EH (cell line): ENCODE measurements around the gene S1PR2.
"Not testable (repeated sequence)": the region's sequence is repeated elsewhere in the genome, so short reads cannot be mapped to it uniquely, and the experiment has no call there.

Experiments
- DNase-seq: peaks from one replicate; pipeline ENCODE4 v3.0.0-alpha.2; 2015; ENCODE audit warnings: low read depth

Gene S1PR2

DNA sequence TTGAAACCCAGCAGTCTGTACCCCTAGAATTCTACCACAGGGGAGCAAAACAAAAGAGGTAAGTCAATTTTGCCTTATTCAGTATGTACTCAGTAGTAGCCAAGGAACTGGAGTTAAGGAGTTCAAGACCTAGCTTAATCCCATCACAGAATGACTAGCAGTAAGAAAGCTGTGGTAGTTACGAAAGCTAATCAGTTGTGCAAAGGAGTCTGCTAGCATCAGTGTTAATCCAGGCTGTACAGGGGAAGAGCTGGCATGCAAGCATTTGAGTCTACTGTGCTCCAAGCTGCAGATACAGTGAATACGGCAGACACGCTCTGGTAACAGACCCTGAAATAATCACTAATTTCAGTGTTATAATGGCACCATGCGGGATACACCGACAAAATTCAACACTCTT, 41.1 kb downstream of the S1PR2 start:
- DNase-seq, result no peak

- no peak for DNase-seq
These were observed 41.5 kb downstream of the S1PR2 start for GRCh38 chr19:10189616-10190015.

DNA sequence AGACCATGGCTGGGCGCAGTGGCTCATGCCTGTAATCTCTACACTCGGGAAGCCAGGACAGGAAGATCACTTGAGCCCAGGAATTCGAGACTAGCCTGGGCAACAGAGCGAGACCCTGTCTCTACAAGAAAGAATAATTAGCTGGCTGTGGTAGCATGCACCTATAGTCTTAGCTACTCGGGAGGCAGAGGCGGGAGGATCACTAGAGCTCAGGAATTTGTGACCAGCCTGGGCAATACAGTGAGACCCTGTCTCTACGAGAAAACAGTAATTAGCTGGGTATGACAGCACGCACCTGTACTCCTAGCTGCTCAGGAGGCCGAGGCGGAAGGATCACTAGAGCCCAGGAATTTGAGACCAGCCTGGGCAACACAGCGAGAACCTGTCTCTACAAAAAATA, 43.8 kb downstream of the S1PR2 start:
- DNase-seq, result no peak

DNA sequence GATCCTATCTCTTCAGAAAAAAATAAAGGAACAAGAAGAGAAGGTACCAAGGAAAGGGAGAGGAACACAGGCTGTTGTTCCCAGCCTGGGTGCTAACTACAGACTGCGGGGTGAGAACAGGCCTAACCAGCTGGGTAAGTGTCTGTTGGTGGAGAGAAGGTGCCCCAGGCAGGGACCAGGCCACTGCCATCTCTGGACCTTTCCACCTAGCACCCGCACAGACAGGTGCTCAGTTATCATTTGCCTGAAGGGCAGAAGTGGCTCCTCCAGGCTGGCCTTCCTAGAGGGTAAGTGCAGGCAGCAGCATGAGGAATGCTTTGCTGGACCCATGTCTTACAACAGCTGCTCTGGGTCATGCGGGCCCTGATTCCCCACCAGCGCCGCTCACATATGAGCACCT, 46.5 kb downstream of the S1PR2 start:
- DNase-seq, result no peak

- no peak for DNase-seq
These were observed 47.2 kb downstream of the S1PR2 start for GRCh38 chr19:10183926-10184325.

GRCh38 chr19:10182847-10183246, 48.3 kb downstream of the S1PR2 start:
- DNase-seq, result no peak

GRCh38 chr19:10182076-10182475, 49.1 kb downstream of the S1PR2 start:
- no peak for DNase-seq

GRCh38 chr19:10180459-10180858, 50.7 kb downstream of the S1PR2 start:
- no peak for DNase-seq

- DNase-seq, result not testable (repeated sequence)
These were observed 51.1 kb downstream of the S1PR2 start for GRCh38 chr19:10180024-10180423.

DNA sequence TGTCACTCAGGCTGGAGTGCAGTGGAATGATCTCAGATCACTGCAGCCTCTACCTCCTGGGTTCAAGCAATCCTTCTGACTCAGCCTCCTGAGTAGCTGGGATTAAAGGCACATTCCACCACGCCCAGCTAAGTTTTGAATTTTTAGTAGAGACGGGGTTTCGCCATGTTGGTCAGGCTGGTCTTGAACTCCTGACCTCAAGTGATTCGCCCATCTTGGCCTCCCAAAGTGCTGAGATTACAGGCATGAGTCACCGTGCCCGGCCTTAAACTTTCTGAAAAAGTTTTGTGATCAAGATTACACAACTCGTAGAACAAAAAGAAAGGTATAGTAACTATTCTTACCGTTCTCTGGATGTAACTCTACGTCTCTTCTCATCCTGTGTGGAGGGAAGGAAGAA, 57.6 kb downstream of the S1PR2 start:
- DNase-seq, result peak; percentile 60
